Hepatocyte (in vitro differentiated cells): ENCODE data around the gene ECHS1.

Source experiments
- CTCF ChIP-seq: fragments of 200-600 bp; sonication (generic); IDR thresholded peaks from 2 replicates; pipeline ENCODE4 v1.5.1; 2016; ENCODE audit warnings: antibody characterized with exemption, mild to moderate bottlenecking; ENCODE audit not compliant: poor library complexity
- EZH2 ChIP-seq: fragments of 200-600 bp; sonication (generic); IDR thresholded peaks from 2 replicates; pipeline ENCODE4 v1.6.1; 2016; ENCODE audit warnings: antibody characterized with exemption, mild to moderate bottlenecking, borderline replicate concordance

- TF ChIP-seq CTCF, result no peak
- TF ChIP-seq EZH2, result no peak
Observed at GRCh38 chr10:133388236-133388972, 15.2 kb upstream of the ECHS1 start.
